ENCODE results near the gene MS4A15.

The MS4A15 gene

DNA sequence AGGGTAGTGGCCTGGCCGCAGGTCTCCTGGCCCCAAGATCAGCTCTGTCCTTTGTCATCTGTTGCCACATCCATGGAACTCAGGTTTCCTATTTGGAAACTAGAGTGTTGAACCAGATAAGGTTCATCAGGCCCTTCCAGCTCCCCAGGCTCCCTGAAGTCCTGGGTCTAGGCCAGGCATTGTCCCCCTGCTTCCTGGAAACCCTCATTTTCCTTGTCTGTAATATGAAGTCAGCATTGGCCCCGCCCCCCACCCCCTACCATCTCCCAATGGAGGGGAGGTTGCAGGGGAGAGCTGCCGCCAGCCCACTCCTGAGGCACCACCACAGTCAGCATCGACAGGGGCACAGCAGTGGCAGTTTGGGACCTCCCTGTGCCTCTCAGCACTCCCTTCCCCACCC, 19.5 kb downstream of the MS4A15 start:
- DNase-seq (ENCODE audit: low read depth in 1 of 2, low spot score in 1 of 2) = no peak

DNA sequence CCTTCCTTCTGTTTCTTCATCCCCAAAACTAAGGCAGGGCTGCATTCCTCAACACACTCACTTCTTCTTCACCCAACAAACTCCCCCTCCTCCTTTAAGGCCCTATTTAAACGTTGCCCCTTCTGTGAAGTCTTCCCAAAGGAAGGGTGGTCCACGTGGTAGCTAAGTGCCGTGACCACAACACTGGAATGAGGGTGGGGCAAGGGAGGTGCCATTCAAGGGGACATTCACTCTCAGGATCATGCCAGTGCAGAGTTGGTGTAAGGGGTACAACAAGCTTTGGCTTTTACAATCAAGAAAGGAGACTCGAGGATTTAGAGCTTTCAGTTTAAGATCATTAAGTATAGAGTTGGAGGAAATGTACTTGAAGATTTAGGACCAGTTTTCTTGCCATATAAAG, 20.4 kb downstream of the MS4A15 start:
- DNase-seq (ENCODE audit: low read depth in 1 of 2, low spot score in 1 of 2) = no peak

DNA sequence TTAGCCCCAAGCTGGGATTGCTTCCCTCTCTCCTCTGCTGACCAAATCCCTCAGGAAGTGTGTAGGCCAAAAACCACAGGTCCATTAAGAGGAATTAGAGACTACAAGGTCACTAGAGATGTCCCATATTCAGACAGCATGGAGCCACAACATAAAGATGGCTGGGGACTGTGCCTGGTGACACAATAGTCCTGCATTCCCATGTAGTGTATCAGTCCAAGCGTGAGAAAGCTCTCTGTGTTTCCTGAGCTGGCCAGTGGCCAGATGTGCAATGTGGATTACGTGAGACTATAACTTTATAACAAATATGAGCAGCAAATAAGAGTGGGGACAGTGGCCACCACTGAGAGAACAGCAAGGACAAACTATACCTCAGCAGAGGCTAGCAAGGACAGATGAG, 20.9 kb downstream of the MS4A15 start:
- DNase-seq (ENCODE audit: low read depth in 1 of 2, low spot score in 1 of 2) = no peak

DNA sequence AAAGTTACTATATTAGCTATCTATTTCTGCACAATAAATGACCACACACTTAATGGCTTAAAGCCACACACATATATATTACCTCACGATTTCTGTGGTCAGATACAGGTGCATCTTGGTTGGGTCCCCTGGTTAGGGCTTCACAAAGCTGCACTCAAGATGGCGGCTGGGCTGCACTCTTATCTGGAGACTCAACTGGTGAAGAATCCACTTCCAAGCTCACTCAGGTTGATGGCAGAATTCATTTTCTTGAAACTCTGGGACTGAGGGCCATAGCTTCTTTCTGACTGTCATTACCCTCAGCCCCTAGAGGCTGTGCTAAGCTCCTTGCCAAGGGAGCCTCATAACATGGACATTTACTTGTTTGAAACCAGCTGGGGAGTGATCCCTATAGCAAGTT, 23.4 kb downstream of the MS4A15 start:
- no peak for DNase-seq (ENCODE audit: low read depth in 1 of 2, low spot score in 1 of 2)

DNA sequence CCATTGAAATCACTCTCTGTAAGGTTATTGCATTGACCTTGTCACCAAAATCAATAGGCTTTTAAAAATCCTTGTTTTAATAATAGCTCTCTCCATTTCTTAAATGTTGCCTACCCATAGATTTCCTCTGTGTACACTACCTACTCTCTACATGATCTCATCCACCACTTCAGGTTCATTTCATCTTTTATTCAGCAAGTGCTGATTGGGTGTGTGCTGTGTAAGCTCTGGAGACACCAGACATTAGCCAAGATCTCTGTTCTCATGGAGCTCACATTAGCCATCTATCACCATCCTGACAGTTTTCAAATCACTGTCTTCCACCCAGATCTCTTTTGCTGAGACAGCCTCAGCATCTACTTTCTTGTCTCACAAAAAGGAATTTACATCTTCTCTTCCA, 24.1 kb downstream of the MS4A15 start:
- no peak for DNase-seq (ENCODE audit: low read depth in 1 of 2, low spot score in 1 of 2)

DNA sequence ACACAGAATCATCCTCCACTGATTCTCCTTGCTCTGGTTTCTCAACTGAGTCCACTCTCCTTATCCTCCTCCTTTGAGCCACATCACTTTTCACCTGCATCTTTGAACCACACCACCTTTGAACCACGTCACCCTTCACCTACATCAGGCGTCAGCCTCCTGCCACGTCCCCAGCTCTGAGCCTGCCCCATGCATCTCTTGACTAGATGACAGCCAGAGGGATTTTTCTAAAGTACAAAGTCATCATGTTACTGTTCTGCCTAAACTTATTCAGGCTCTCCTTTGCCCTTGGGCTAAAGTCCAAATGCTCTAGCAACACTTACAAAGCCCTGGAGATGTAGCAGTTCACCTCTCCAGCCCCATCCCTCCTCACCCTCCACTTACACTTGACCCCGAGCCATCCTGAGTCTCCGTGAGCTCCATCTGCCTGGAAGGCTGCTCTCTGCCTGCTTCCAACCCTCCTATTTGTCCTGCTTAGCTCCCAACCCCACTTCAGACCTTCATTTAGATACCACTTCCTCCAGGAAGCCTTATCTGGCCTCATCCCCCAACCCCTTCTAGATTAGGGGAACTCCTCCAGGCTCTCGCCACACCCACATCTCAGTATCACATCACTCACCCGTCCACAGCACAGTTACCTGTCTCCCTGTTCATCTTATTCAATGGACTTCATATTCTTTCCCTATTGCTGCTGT, 24.8 kb downstream of the MS4A15 start:
- DNase-seq (ENCODE audit: low read depth in 1 of 2, low spot score in 1 of 2) = no peak

GRCh38 chr11:60781981-60782316, 25.3 kb downstream of the MS4A15 start:
- DNase-seq (ENCODE audit: low read depth in 1 of 2, low spot score in 1 of 2) = no peak

GRCh38 chr11:60782393-60783140, 25.9 kb downstream of the MS4A15 start:
- no peak for DNase-seq (ENCODE audit: low read depth in 1 of 2, low spot score in 1 of 2)

DNA sequence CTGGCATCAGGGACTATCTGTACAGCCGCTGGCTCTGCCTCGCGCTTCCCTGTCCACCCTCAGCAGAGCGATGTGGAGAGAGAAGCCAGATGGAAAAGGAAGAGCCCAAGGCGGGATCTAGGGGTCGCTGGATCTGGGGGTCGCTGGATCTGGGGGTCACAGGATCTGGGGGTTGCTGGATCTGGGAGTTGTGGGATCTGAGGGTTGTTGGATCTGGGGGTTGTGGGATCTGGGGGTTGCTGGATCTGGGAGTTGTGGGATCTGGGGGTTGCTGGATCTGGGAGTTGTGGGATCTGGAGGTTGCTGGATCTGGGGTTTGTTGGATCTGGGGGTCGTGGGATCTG, 26.4 kb downstream of the MS4A15 start:
- DNase-seq (ENCODE audit: low read depth in 1 of 2, low spot score in 1 of 2) = no peak

DNA sequence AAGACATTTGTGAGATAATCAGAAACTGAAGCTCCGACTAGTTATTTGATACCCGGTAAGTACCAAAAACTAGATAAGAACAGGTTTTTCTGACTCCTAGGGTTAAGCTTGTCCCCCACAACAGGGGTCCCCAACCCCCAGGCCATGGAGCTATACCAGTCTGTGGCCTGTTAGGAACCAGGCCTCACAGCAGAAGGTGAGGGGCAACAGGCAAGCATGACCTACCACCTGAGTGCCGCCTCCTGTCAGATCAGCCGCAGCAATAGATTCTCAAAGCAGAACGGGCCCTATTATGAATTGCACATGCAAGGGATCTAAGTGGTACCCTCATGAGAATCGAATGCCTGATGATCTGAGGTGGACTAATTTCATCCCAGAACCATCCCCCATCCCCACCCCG, 27.2 kb downstream of the MS4A15 start:
- DNase-seq (ENCODE audit: low read depth in 1 of 2, low spot score in 1 of 2) = no peak

DNA sequence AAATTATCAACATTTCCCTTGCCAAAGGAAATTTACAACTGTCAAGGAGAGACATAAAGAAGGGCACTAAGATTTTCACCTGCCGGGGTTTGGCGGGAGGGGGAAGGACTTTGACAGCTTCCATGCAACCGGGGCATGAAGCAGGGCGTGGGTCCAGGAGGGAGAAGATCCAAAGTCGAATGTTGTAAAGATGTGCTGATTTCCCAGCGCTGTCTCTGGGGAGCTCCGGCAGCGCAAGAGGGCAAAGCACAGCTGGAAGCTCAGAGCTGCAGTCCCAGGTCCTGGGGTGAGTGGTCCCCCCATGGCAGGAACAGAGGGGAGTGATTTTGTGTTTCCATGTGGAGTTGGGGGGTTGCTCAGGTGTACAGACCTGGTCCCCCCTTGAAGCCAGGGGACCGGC, 28.5 kb downstream of the MS4A15 start, which contains the start of gene MS4A10:
MS4A10 (plus strand) TSS at position 198 of the 400 bp plus-strand sequence. CDS start 5,003 bp downstream, outside the sequence.
- DNase-seq (ENCODE audit: low read depth in 1 of 2, low spot score in 1 of 2) = no peak

GRCh38 chr11:60785806-60786361, 29.2 kb downstream of the MS4A15 start:
- DNase-seq (ENCODE audit: low read depth in 1 of 2, low spot score in 1 of 2) = no peak

GRCh38 chr11:60786811-60787567, 30.3 kb downstream of the MS4A15 start:
- DNase-seq (ENCODE audit: low read depth in 1 of 2, low spot score in 1 of 2) = no peak

DNA sequence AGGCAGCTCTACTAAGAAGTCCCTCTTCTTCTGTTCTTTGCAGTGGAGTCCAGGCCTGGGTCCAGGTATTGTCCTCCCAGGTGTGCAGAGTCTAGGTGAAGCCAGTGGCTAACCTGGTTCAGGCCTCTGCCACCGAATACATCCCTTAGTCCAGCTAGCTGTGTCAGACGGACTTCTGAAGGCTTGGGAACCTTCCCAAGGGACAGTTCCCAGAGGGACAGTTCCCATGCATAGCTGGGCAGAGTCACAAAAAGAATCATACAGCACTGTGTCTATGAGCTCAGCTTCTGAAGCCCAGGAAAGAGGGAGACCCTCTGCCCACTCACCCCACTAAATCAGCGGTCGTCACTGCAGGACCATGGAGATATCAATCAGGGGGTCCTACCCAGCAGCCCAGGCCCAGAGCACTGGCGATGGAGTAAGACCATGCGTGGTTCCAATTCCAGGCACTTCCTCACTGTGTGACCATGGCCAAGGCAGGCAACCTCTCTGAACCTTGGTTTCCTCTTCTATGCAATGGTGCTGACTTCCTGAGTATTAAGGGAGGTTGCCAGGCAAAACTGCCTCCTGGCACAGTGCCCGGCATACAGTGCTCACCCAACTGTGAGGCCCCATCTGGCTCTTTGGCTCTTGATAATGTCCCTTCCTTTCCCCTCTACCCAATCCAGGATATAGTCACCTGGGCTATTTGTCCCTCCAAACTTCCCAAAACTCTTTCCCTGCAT, 31.9 kb downstream of the MS4A15 start:
- no peak for DNase-seq (ENCODE audit: low read depth in 1 of 2, low spot score in 1 of 2)

- DNase-seq (ENCODE audit: low read depth in 1 of 2, low spot score in 1 of 2) = no peak
Observed at GRCh38 chr11:60790726-60791125, 34.1 kb downstream of the MS4A15 start.

- no peak for DNase-seq (ENCODE audit: low read depth in 1 of 2, low spot score in 1 of 2)
Observed at GRCh38 chr11:60791153-60791933, 34.7 kb downstream of the MS4A15 start.

GRCh38 chr11:60792521-60792920, 35.9 kb downstream of the MS4A15 start:
- no peak for DNase-seq (ENCODE audit: low read depth in 1 of 2, low spot score in 1 of 2)

- no peak for DNase-seq (ENCODE audit: low read depth in 1 of 2, low spot score in 1 of 2)
Observed at GRCh38 chr11:60795291-60795690, 38.6 kb downstream of the MS4A15 start.

GRCh38 chr11:60797846-60798630, 41.4 kb downstream of the MS4A15 start:
- no peak for DNase-seq (ENCODE audit: low read depth in 1 of 2, low spot score in 1 of 2)

GRCh38 chr11:60798631-60799030, 42.0 kb downstream of the MS4A15 start:
- no peak for DNase-seq (ENCODE audit: low read depth in 1 of 2, low spot score in 1 of 2)

Data from stimulated activated CD4-positive, alpha-beta T cell treated with anti-CD3 and anti-CD28 coated beads, Interleukin-15, amount 100 ng/mL, for 1 hour (primary cell).